Measurements from ENCODE around the gene AFG3L2. TPM values are rescaled to one million over a fixed set of nuclear protein-coding genes. Genes with fewer than 3 reads are reported as not detected.

The AFG3L2 gene
- total and polyA plus RNA-seq, 2 of the 8 experiments (the other 6 are each of a cell fraction or from before 2014, with no cell fraction given) = 29.7 to 84.8 TPM

DNA sequence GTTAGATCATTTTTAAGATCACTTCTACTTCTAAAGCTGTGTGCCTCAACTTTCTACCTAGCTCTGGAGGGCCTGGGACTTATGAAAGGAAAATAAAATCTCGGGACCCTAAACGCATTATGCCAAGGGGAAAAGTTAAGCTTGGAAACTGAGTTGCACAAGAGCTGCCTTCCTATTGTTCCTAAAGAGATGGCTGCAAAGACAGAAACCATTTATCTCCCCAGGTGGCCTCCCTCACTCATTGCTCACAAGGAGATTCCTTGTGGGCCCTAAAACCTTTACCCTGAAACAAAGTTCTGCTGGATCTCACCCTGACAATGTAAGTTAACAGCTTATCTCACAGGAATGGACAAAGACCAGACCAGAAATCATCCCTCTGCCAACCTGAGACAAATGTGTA is 42.2 kb downstream of the AFG3L2 start:
- H3K23me2 ChIP-seq (ENCODE audit: low read depth, low read length) = no peaks in the 10 kb centered on the region
- TF ChIP-seq CEBPB (IDR thresholded peaks at IDR 0.05; ENCODE audit: low read depth, low read length) (peak; percentile 96), SP4 (IDR thresholded peaks at IDR 0.05; ENCODE audit: low read length) (no peak)
- no peak overlapping the region for H4K5ac ChIP-seq (ENCODE audit: insufficient read length, low read depth, low read length)
- no peak overlapping the region for H3K56ac ChIP-seq (replicated peaks; ENCODE audit: insufficient read length, low read depth, low read length)
- H3K23ac ChIP-seq (ENCODE audit: insufficient read length) = no peak overlapping the region
- H3K36me3 ChIP-seq (ENCODE audit: control insufficient read depth in 2 of 4, insufficient read depth in 4 of 4, low read length in 3 of 4) = peaks cover 0 to 4% (median 0%) of the 10 kb centered on the region in 4 experiments; a peak in 1 of 8 replicates
- H3K18ac ChIP-seq (ENCODE audit: extremely low read depth, low read length) = peak overlapping the region; percentile 42
- no peaks in the 10 kb centered on the region for H3K9me3 ChIP-seq (ENCODE audit: insufficient read depth in 2 of 2, low read depth in 1 of 2, low read length in 1 of 2)
- peaks cover 0 to 2% of the 10 kb centered on the region in 2 experiments for H4K20me1 ChIP-seq (replicated peaks in 1 of 2; ENCODE audit: control insufficient read depth in 1 of 2, insufficient read depth in 2 of 2, low read length in 2 of 2)
- ChIA-PET POLR2A (ENCODE audit: partially characterized antibody) (interaction anchor here (0.7 to 3.4 kb wide), 17 partner anchors 12 to 301 kb away, joined by 3 to 26 read pairs (median 4); partner anchors contain the start of genes AFG3L2 and TUBB6), CTCF (ENCODE audit: partially characterized antibody) (interaction anchor here (0.6 to 1.5 kb wide), 7 partner anchors 22 to 326 kb away, joined by 3 to 5 read pairs (median 4); no protein-coding TSS in a partner anchor)
- DNase-seq (ENCODE audit: low read depth in 1 of 2, low spot score in 2 of 2) (no peak), FAIRE-seq (no peak)
- no peak overlapping the region for H4K8ac ChIP-seq (ENCODE audit: extremely low read depth, insufficient read depth, low read length)
- H2BK12ac ChIP-seq (ENCODE audit: low read depth, low read length) = peak overlapping the region; percentile 100
- H3K79me1 ChIP-seq (ENCODE audit: low read depth, low read length) = no peaks in the 10 kb centered on the region
- no peak overlapping the region for H4K91ac ChIP-seq (replicated peaks; ENCODE audit: insufficient read length, low read length)
- H3K4me3 ChIP-seq (ENCODE audit: extremely low read depth in 1 of 4, insufficient read depth in 2 of 4, low read depth in 3 of 4, low read length in 4 of 4) = peak overlapping the region in 1 of 4 experiments; percentile 43; a peak in 2 of 8 replicates
- H2AK5ac ChIP-seq (ENCODE audit: low read depth, low read length) = peak overlapping the region; percentile 84
- H3K27ac ChIP-seq (ENCODE audit: low read depth, low read length) = peak overlapping the region; percentile 62; the same call in 1 of the 2 replicates
- H3K79me2 ChIP-seq (ENCODE audit: control insufficient read depth in 1 of 2, insufficient read depth in 2 of 2, low read length in 2 of 2) = no peaks in the 10 kb centered on the region
- peaks cover 15 to 41% (median 39%) of the 10 kb centered on the region in 4 experiments for H3K4me1 ChIP-seq (replicated peaks in 1 of 4; ENCODE audit: control insufficient read depth in 3 of 4, insufficient read depth in 4 of 4, low read length in 3 of 4)
- no peak overlapping the region for H2AFZ ChIP-seq (ENCODE audit: low read length)
- H3K4me2 ChIP-seq (ENCODE audit: insufficient read depth in 1 of 2, low read depth in 2 of 2, low read length in 2 of 2) = peak overlapping the region; percentile 35 to 61
- no peak overlapping the region; a peak in 1 of 7 replicates for H3K9ac ChIP-seq (replicated peaks in 1 of 4; ENCODE audit: extremely low read depth in 1 of 4, low read depth in 3 of 4, low read length in 3 of 4)
- peak overlapping the region; percentile 97; the same call in 1 of the 2 replicates for H2BK5ac ChIP-seq (ENCODE audit: low read depth, low read length)
- no peak overlapping the region for H2BK120ac ChIP-seq (replicated peaks; ENCODE audit: low read depth, low read length)
- no peak overlapping the region for H3K14ac ChIP-seq (ENCODE audit: insufficient read length)
- no peak overlapping the region for H3K4ac ChIP-seq (replicated peaks; ENCODE audit: insufficient read length, low read depth, low read length)
- H3K27me3 ChIP-seq (replicated peaks in 1 of 4; ENCODE audit: control insufficient read depth in 3 of 4, extremely low read depth in 1 of 4, insufficient read depth in 3 of 4, low read length in 3 of 4) = no peaks in the 10 kb centered on the region
- WGBS, 2 experiments (ENCODE audit: extremely low coverage in 1 of 2, insufficient coverage in 1 of 2, insufficient read length in 1 of 2, insufficient replicate concordance in 2 of 2, low coverage in 1 of 2, low lambda C conversion rate in 2 of 2, missing lambda C conversion rate in 1 of 2) = 42% methylated on average over 2 of the region's 2 CpGs; no CpG with 5 or more reads in 1 of the 2 experiments
- H2BK15ac ChIP-seq (ENCODE audit: low read length) = no peak overlapping the region
- H2BK20ac ChIP-seq (ENCODE audit: low read length) = no peak overlapping the region

Data from H1 (cell line).